ENCODE results near the gene ARFGEF3. TPM values are rescaled to one million over a fixed set of nuclear protein-coding genes. Genes with fewer than 3 reads are reported as not detected.

The ARFGEF3 gene
- polyA plus RNA-seq, 1 of the 3 experiments (the other 2 are of a cell fraction): not detected

DNA sequence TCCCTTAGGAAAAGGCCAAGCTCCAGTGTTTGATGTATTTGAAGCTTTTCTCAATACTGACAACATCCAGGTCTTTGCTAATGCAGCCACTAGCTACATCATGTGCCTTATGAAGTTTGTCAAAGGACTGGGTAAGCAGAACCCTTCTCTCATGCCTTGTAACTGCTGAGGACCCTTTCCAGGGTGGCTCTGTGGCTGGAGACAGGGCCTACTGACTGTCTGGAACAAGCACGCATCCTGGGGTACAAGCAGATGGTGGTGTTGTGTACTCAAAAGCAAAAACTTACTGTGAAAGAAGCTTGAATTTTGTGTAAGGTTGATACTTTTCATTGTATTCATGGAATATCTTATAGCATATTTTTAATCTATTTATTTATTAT lies 147.0 kb downstream of the ARFGEF3 start:
- H3K27me3 ChIP-seq (ENCODE audit: insufficient read depth): no peaks in the 10 kb centered on the region
- H3K9me2 ChIP-seq: no peaks in the 10 kb centered on the region
- H3K4me1 ChIP-seq (ENCODE audit: control insufficient read depth in 1 of 2, insufficient read depth in 2 of 2, low read depth in 1 of 2, low read length in 1 of 2): no peaks in the 10 kb centered on the region
- no peaks in the 10 kb centered on the region for H4K20me1 ChIP-seq (ENCODE audit: insufficient read depth)
- ChIA-PET POLR2A (no interaction called here), CTCF (interaction anchor here (0.8 to 1.0 kb wide), 2 partner anchors 42 to 54 kb away, joined by 4 read pairs; no protein-coding TSS in a partner anchor)
- no peaks in the 10 kb centered on the region for H3F3A ChIP-seq (replicated peaks; ENCODE audit: insufficient read depth)
- no peaks in the 10 kb centered on the region for H3K9me3 ChIP-seq
- TF ChIP-seq SMC3 (IDR thresholded peaks at IDR 0.05; ENCODE audit: low read depth, low read length): no peak
- TF ChIP-seq, protein P1, sequence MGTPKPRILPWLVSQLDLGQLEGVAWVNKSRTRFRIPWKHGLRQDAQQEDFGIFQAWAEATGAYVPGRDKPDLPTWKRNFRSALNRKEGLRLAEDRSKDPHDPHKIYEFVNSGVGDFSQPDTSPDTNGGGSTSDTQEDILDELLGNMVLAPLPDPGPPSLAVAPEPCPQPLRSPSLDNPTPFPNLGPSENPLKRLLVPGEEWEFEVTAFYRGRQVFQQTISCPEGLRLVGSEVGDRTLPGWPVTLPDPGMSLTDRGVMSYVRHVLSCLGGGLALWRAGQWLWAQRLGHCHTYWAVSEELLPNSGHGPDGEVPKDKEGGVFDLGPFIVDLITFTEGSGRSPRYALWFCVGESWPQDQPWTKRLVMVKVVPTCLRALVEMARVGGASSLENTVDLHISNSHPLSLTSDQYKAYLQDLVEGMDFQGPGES (IDR thresholded peaks at IDR 0.05; ENCODE audit: low read depth, low read length): no peak
- TF ChIP-seq TAF1 (IDR thresholded peaks at IDR 0.05; ENCODE audit: borderline replicate concordance, low read depth, low read length): no peak
- TF ChIP-seq RFX5 (IDR thresholded peaks at IDR 0.05; ENCODE audit: low read length): no peak
- TF ChIP-seq EZH2phosphoT487 (IDR thresholded peaks at IDR 0.05; ENCODE audit: borderline replicate concordance, low read depth): no peak
- no peak for TF ChIP-seq TEAD4 (IDR thresholded peaks at IDR 0.05; ENCODE audit: borderline replicate concordance, insufficient read depth)
- TF ChIP-seq NRF1 (IDR thresholded peaks at IDR 0.05; ENCODE audit: low read depth, low read length): no peak
- TF ChIP-seq, protein P2, sequence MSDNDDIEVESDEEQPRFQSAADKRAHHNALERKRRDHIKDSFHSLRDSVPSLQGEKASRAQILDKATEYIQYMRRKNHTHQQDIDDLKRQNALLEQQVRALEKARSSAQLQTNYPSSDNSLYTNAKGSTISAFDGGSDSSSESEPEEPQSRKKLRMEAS (IDR thresholded peaks at IDR 0.05; ENCODE audit: low read depth): no peak
- TF ChIP-seq FOSL2 (IDR thresholded peaks at IDR 0.05; ENCODE audit: borderline replicate concordance, low read depth): no peak
- TF ChIP-seq, protein P3, sequence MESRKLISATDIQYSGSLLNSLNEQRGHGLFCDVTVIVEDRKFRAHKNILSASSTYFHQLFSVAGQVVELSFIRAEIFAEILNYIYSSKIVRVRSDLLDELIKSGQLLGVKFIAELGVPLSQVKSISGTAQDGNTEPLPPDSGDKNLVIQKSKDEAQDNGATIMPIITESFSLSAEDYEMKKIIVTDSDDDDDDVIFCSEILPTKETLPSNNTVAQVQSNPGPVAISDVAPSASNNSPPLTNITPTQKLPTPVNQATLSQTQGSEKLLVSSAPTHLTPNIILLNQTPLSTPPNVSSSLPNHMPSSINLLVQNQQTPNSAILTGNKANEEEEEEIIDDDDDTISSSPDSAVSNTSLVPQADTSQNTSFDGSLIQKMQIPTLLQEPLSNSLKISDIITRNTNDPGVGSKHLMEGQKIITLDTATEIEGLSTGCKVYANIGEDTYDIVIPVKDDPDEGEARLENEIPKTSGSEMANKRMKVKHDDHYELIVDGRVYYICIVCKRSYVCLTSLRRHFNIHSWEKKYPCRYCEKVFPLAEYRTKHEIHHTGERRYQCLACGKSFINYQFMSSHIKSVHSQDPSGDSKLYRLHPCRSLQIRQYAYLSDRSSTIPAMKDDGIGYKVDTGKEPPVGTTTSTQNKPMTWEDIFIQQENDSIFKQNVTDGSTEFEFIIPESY (IDR thresholded peaks at IDR 0.05; ENCODE audit: borderline replicate concordance, low read depth): no peak
- no peak for TF ChIP-seq RCOR1 (IDR thresholded peaks at IDR 0.05; ENCODE audit: low read length)
- TF ChIP-seq GATA2 (CRISPR knock-in tag; IDR thresholded peaks at IDR 0.05): no peak
- no peak for TF ChIP-seq FOXJ3 (CRISPR knock-in tag; IDR thresholded peaks at IDR 0.05)
- no peak for TF ChIP-seq FOXM1 (IDR thresholded peaks at IDR 0.05; ENCODE audit: low read depth)
- TF ChIP-seq CHD2 (IDR thresholded peaks at IDR 0.05; ENCODE audit: low read length, partially characterized antibody): no peak
- TF ChIP-seq POLR2AphosphoS5 (IDR thresholded peaks at IDR 0.05; ENCODE audit: low read depth, low read length): no peak
- no peak for DNase-seq
- 50% methylated on average over 1 of the region's 1 CpG for WGBS (ENCODE audit: low lambda C conversion rate)
- no peak overlapping the region for H3K9ac ChIP-seq
- no peak overlapping the region for H3K27ac ChIP-seq (ENCODE audit: low read depth in 2 of 2, low read length in 1 of 2)
- H3K36me3 ChIP-seq (replicated peaks in 1 of 2; ENCODE audit: control insufficient read depth in 1 of 2, insufficient read depth in 2 of 2, low read length in 1 of 2): no peaks in the 10 kb centered on the region
- H2AFZ ChIP-seq (ENCODE audit: low read depth): no peak overlapping the region
- H3K4me3 ChIP-seq (ENCODE audit: low read depth in 2 of 2, low read length in 1 of 2): no peak overlapping the region
- no peak overlapping the region for H3K4me2 ChIP-seq
- H3K79me2 ChIP-seq (ENCODE audit: insufficient read depth): no peaks in the 10 kb centered on the region
